Neural cell (in vitro differentiated cells): ENCODE measurements around the gene IGF1R. TPM values are rescaled to one million over a fixed set of nuclear protein-coding genes. Genes with fewer than 3 reads are reported as not detected.

ENCODE experiments used
- H2AFZ ChIP-seq: fragments of 200-600, 300-800 bp; sonication (generic), shearing (Covaris generic); 2 replicates; pipeline ENCODE4 v1.6.0; 2014; ENCODE audit warnings: low read depth, mild to moderate bottlenecking, antibody characterized with exemption, low read length, moderate library complexity
- H3F3A ChIP-seq: fragments of 200-600 bp; shearing (Covaris generic); 2 replicates; pipeline ENCODE4 v1.6.1; 2016; ENCODE audit warnings: mild to moderate bottlenecking, moderate library complexity, mixed read lengths, antibody characterized with exemption, low read length; ENCODE audit not compliant: insufficient read depth, poor library complexity, severe bottlenecking
- H3K27ac ChIP-seq: fragments of 200-600, 300-800 bp; sonication (generic), shearing (Covaris generic); 2 replicates; pipeline ENCODE4 v1.5.1; 2014; ENCODE audit warnings: mild to moderate bottlenecking, low read length, moderate library complexity
- H3K27me3 ChIP-seq: fragments of 300-800, 200-600 bp; sonication (generic), shearing (Covaris generic); 2 replicates; pipeline ENCODE4 v1.6.0; 2014; ENCODE audit warnings: mild to moderate bottlenecking, low read depth, low read length, moderate library complexity; ENCODE audit not compliant: insufficient read depth
- H3K36me3 ChIP-seq: fragments of 300-800, 200-600 bp; sonication (generic), shearing (Covaris generic); 2 replicates; pipeline ENCODE4 v1.5.1; 2014; ENCODE audit warnings: mild to moderate bottlenecking, antibody characterized with exemption, low read length, moderate library complexity; ENCODE audit not compliant: insufficient read depth
- H3K4me2 ChIP-seq: fragments of 300-800, 200-600 bp; sonication (generic), shearing (Covaris generic); 2 replicates; pipeline ENCODE4 v1.6.0; 2014; ENCODE audit warnings: mild to moderate bottlenecking, low read length
- H3K4me3 ChIP-seq: fragments of 300-800, 200-600 bp; sonication (generic), shearing (Covaris generic); 2 replicates; pipeline ENCODE4 v1.5.1; 2014; ENCODE audit warnings: mild to moderate bottlenecking, low read length, moderate library complexity
- H3K79me2 ChIP-seq: fragments of 200-600 bp; shearing (Covaris generic); replicated peaks from 2 replicates; pipeline ENCODE4 v1.6.0; 2014; ENCODE audit warnings: mild to moderate bottlenecking, low read length, moderate library complexity; ENCODE audit not compliant: insufficient read depth
- H3K9ac ChIP-seq: fragments of 300-800, 200-600 bp; sonication (generic), shearing (Covaris generic); 2 replicates; pipeline ENCODE4 v1.6.1; 2016; ENCODE audit warnings: mild to moderate bottlenecking, low read length, mixed read lengths
- H3K9me2 ChIP-seq: fragments of 200-600 bp; shearing (Covaris generic); 2 replicates; pipeline ENCODE4 v1.6.1; 2016; ENCODE audit warnings: mild to moderate bottlenecking, low read length, mixed read lengths; ENCODE audit not compliant: insufficient read depth
- H3K9me3 ChIP-seq: fragments of 200-600, 300-800 bp; sonication (generic), shearing (Covaris generic); 2 replicates; pipeline ENCODE4 v1.6.1; 2016; ENCODE audit warnings: mild to moderate bottlenecking, mixed run types, low read length, moderate library complexity, mixed read lengths
- H4K20me1 ChIP-seq: fragments of 200-600 bp; shearing (Covaris generic); 2 replicates; pipeline ENCODE4 v1.6.1; 2016; ENCODE audit warnings: mild to moderate bottlenecking, mixed run types; ENCODE audit not compliant: insufficient read depth
- EP300 ChIP-seq: fragments of 450-650 bp; conservative IDR thresholded peaks from 2 replicates; pipeline ENCODE4 v1.6.1; 2014; ENCODE audit warnings: antibody characterized with exemption, mild to moderate bottlenecking, moderate library complexity; ENCODE audit not compliant: poor library complexity, severe bottlenecking
- EZH2 ChIP-seq: fragments of 200-600, 300-800 bp; shearing (Covaris generic), sonication (generic); IDR thresholded peaks from 2 replicates; pipeline ENCODE4 v1.6.1; 2014; ENCODE audit warnings: antibody characterized with exemption, low read length, borderline replicate concordance, mild to moderate bottlenecking; ENCODE audit not compliant: insufficient read depth, poor library complexity, severe bottlenecking
- MXI1 ChIP-seq: fragments of 450-650 bp; conservative IDR thresholded peaks from 2 replicates; pipeline ENCODE4 v1.6.1; 2014; ENCODE audit warnings: antibody characterized with exemption, mild to moderate bottlenecking; ENCODE audit not compliant: poor library complexity, severe bottlenecking
- POLR2AphosphoS5 ChIP-seq: IDR thresholded peaks from 2 replicates; pipeline ENCODE4 v1.6.1; 2012
- RAD21 ChIP-seq: fragments of 450-650 bp; conservative IDR thresholded peaks from 2 replicates; pipeline ENCODE4 v1.6.1; 2014; ENCODE audit warnings: antibody characterized with exemption, mild to moderate bottlenecking, moderate library complexity
- SMC3 ChIP-seq: fragments of 450-650 bp; conservative IDR thresholded peaks from 2 replicates; pipeline ENCODE4 v1.6.1; 2014; ENCODE audit warnings: antibody characterized with exemption, mild to moderate bottlenecking, moderate library complexity; ENCODE audit not compliant: poor library complexity
- TAF1 ChIP-seq: IDR thresholded peaks from 2 replicates; pipeline ENCODE4 v1.6.1; 2012; ENCODE audit warnings: low read depth
- polyA plus RNA-seq: library from polyadenylated mRNA; depleted of rRNA; stranded (reverse); fragments of >200 nt; gene quantifications from 2 replicates; pipeline ENCODE4 v1.2.3, GENCODE V29; 2014
- TF ChIP-seq, protein P1 (sequence below): fragments of 450-650 bp; IDR thresholded peaks from 2 replicates; pipeline ENCODE4 v1.5.1; 2014; ENCODE audit warnings: antibody characterized with exemption, mild to moderate bottlenecking, moderate library complexity; ENCODE audit not compliant: poor library complexity, severe bottlenecking
- TF ChIP-seq, protein P2 (sequence below): IDR thresholded peaks from 2 replicates; pipeline ENCODE4 v1.6.1; 2012; ENCODE audit warnings: borderline replicate concordance

The IGF1R gene
- polyA plus RNA-seq, 1 donor from 2014 or later, result 10.9 TPM

DNA sequence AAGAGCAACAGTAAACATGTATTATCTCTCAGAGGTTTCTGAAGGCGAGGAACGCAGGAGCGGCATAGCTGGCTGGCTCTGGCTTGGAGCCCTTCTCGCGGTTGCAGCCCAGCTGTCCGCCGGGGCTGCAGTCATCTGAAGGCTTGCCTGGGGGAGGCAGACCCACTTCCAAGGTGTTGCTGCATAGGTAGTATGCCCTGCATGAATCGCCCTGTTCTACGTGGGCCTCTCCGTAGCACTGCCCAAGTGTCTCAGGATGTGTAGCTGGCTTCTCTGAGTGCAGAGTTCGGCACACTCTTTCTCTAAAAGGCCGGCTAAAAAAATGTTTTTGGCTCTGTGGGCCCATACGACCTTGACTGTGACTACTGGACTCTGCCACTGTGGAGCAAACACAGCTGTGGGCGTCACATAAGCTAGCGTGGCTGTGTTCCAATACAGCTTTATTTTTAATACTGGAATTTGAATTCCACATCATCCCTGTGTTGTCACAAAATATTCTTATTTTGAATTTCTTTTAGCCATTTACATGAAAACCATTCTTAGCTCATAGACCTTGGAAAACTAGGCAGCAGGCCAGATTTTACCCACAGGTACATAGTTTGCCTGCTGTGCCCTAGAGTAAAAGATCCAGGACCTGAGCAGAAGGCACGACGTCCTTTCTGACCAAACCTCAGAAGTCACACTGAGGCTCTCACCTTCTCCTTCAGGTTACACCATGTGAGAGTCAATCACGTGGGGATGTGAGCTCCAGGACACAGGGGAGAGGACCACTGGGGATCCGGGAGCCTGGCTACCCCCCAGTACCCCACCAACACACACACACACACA, 303.4 kb downstream of the IGF1R start:
- Histone ChIP-seq H2AFZ (no peak overlapping the region), H3F3A (no peaks in the 10 kb centered on the region), H3K4me2 (no peak overlapping the region), H3K27ac (no peak overlapping the region), H3K9me2 (no peaks in the 10 kb centered on the region), H3K79me2 (no peaks in the 10 kb centered on the region), H3K9me3 (no peaks in the 10 kb centered on the region), H3K27me3 (no peaks in the 10 kb centered on the region), H4K20me1 (no peaks in the 10 kb centered on the region), H3K36me3 (peaks cover 5% of the 10 kb centered on the region), H3K9ac (no peak overlapping the region), H3K4me3 (no peak overlapping the region)
- TF ChIP-seq, protein P1, sequence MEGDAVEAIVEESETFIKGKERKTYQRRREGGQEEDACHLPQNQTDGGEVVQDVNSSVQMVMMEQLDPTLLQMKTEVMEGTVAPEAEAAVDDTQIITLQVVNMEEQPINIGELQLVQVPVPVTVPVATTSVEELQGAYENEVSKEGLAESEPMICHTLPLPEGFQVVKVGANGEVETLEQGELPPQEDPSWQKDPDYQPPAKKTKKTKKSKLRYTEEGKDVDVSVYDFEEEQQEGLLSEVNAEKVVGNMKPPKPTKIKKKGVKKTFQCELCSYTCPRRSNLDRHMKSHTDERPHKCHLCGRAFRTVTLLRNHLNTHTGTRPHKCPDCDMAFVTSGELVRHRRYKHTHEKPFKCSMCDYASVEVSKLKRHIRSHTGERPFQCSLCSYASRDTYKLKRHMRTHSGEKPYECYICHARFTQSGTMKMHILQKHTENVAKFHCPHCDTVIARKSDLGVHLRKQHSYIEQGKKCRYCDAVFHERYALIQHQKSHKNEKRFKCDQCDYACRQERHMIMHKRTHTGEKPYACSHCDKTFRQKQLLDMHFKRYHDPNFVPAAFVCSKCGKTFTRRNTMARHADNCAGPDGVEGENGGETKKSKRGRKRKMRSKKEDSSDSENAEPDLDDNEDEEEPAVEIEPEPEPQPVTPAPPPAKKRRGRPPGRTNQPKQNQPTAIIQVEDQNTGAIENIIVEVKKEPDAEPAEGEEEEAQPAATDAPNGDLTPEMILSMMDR, result no peak
- TF ChIP-seq EP300, result no peak
- no peak for TF ChIP-seq RAD21
- TF ChIP-seq POLR2AphosphoS5, result no peak
- no peak for TF ChIP-seq EZH2
- TF ChIP-seq SMC3, result no peak
- TF ChIP-seq MXI1, result no peak
- TF ChIP-seq, protein P2, sequence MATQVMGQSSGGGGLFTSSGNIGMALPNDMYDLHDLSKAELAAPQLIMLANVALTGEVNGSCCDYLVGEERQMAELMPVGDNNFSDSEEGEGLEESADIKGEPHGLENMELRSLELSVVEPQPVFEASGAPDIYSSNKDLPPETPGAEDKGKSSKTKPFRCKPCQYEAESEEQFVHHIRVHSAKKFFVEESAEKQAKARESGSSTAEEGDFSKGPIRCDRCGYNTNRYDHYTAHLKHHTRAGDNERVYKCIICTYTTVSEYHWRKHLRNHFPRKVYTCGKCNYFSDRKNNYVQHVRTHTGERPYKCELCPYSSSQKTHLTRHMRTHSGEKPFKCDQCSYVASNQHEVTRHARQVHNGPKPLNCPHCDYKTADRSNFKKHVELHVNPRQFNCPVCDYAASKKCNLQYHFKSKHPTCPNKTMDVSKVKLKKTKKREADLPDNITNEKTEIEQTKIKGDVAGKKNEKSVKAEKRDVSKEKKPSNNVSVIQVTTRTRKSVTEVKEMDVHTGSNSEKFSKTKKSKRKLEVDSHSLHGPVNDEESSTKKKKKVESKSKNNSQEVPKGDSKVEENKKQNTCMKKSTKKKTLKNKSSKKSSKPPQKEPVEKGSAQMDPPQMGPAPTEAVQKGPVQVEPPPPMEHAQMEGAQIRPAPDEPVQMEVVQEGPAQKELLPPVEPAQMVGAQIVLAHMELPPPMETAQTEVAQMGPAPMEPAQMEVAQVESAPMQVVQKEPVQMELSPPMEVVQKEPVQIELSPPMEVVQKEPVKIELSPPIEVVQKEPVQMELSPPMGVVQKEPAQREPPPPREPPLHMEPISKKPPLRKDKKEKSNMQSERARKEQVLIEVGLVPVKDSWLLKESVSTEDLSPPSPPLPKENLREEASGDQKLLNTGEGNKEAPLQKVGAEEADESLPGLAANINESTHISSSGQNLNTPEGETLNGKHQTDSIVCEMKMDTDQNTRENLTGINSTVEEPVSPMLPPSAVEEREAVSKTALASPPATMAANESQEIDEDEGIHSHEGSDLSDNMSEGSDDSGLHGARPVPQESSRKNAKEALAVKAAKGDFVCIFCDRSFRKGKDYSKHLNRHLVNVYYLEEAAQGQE, result no peak
- no peak for TF ChIP-seq TAF1

- no peaks in the 10 kb centered on the region for H3K79me2 ChIP-seq
- H3K36me3 ChIP-seq, result peaks cover 5% of the 10 kb centered on the region
- H3K4me2 ChIP-seq, result no peak overlapping the region
- H3K4me3 ChIP-seq, result no peak overlapping the region
- H3K27ac ChIP-seq, result no peak overlapping the region
- no peaks in the 10 kb centered on the region for H3K9me2 ChIP-seq
- H3K9me3 ChIP-seq, result no peaks in the 10 kb centered on the region
- no peaks in the 10 kb centered on the region for H3K27me3 ChIP-seq
- TF ChIP-seq, protein P2, result no peak
- TF ChIP-seq EP300, result no peak
- TF ChIP-seq MXI1, result no peak
- TF ChIP-seq POLR2AphosphoS5, result no peak
- no peak for TF ChIP-seq TAF1
- no peak for TF ChIP-seq RAD21
- TF ChIP-seq, protein P1, result no peak
- TF ChIP-seq SMC3, result no peak
- TF ChIP-seq EZH2, result no peak
- no peaks in the 10 kb centered on the region for H3F3A ChIP-seq
- H2AFZ ChIP-seq, result no peak overlapping the region
- H3K9ac ChIP-seq, result no peak overlapping the region
- no peaks in the 10 kb centered on the region for H4K20me1 ChIP-seq
Observed at GRCh38 chr15:98952381-98952803, 304.1 kb downstream of the IGF1R start.
